K562 (cell line): ENCODE results near the gene BARD1. TPM values are rescaled to one million over a fixed set of nuclear protein-coding genes. Genes with fewer than 3 reads are reported as not detected.

Experiments
- ATAC-seq: fragments of 200-7000 bp; cut with Tn5 transposase; 3 replicates; pipeline ENCODE4 v1.9.1; 2020; ENCODE audit warnings: moderate library complexity
- BruUV-seq: library from RNA; stranded (reverse); fragments of 400-500 nt; replicated peaks from 2 replicates; lab custom pipeline; 2021; lab: Mats Ljungman, UMichigan
- CTCF ChIA-PET: fragments of 300-600 bp; formaldehyde crosslinking; extraction: SDS; loops from one replicate; lab custom pipeline; 2021; ENCODE audit warnings: low intra/inter-chr PET ratio; lab: Yijun Ruan, JAX
- POLR2A ChIA-PET: fragments of 300-600, 350-650 bp; sonication (Branson Sonifier 250); formaldehyde crosslinking; extraction: SDS; loops from one replicate; lab custom pipeline; 2021; ENCODE audit warnings: antibody characterized with exemption, inconsistent platforms; lab: Yijun Ruan, JAX
- DNase-seq, 4 experiments: peaks; one replicate each; pipeline versions ENCODE4 v3.0.0 to v3.0.0-alpha.2; 2011 to 2018; ENCODE audit warnings: low spot score in 3 of 4, mixed read lengths in 3 of 4; ENCODE audit errors: extremely low read depth in 1 of 4
- FAIRE-seq: peaks from 2 replicates; lab custom pipeline; 2011; peaks lifted over from hg19 to GRCh38; lab: Jason Lieb, UNC
- H2AFZ ChIP-seq: 2 replicates; pipeline ENCODE4 v1.6.0; 2011; ENCODE audit warnings: low read depth, low read length, control low read depth, inconsistent platforms
- H3K27ac ChIP-seq: fragments of 200-600 bp; 3 replicates; pipeline ENCODE4 v1.8.0; 2011; ENCODE audit warnings: low read depth, mild to moderate bottlenecking, control low read depth, inconsistent platforms, low read length, moderate library complexity, mixed read lengths; ENCODE audit errors: extremely low read depth
- H3K27me3 ChIP-seq, 2 experiments: fragments of 300-600 bp in 1 of 2; 2 replicates in 1 of 2; 3 replicates in 1 of 2; pipeline versions ENCODE4 v1.6.0 to v1.8.0; 2011; ENCODE audit warnings: inconsistent platforms in 2 of 2, low read length in 2 of 2, mild to moderate bottlenecking in 1 of 2, mixed read lengths in 1 of 2, moderate library complexity in 1 of 2; ENCODE audit not compliant: control insufficient read depth in 2 of 2, insufficient read depth in 2 of 2
- H3K36me3 ChIP-seq: fragments of 300-600 bp; 3 replicates; pipeline ENCODE4 v1.8.0; 2011; ENCODE audit warnings: mild to moderate bottlenecking, low read length, inconsistent platforms; ENCODE audit not compliant: control insufficient read depth, insufficient read depth
- H3K4me1 ChIP-seq, 2 experiments: fragments of 200-600 bp in 1 of 2; replicated peaks in 1 of 2; 2 replicates in 1 of 2; 3 replicates in 1 of 2; pipeline versions ENCODE4 v1.5.1 to v1.8.0; 2011; ENCODE audit warnings: inconsistent platforms in 2 of 2, low read length in 2 of 2, mild to moderate bottlenecking in 1 of 2, mixed read lengths in 1 of 2, moderate library complexity in 1 of 2; ENCODE audit not compliant: control insufficient read depth in 2 of 2, insufficient read depth in 2 of 2
- H3K4me2 ChIP-seq: 2 replicates; pipeline ENCODE4 v1.6.1; 2011; ENCODE audit warnings: low read length, control low read depth, inconsistent platforms, mixed read lengths; ENCODE audit not compliant: insufficient read depth
- H3K4me3 ChIP-seq: fragments of 200-600 bp; sonication (generic), shearing (Covaris generic); 2 replicates; pipeline ENCODE4 v1.5.1; 2016; ENCODE audit warnings: control low read depth, inconsistent platforms
- H3K79me2 ChIP-seq: fragments of 200-600 bp; 3 replicates; pipeline ENCODE4 v1.8.0; 2011; ENCODE audit warnings: low read length, inconsistent platforms; ENCODE audit not compliant: control insufficient read depth, insufficient read depth
- H3K9ac ChIP-seq, 2 experiments: 2 replicates each; pipeline versions ENCODE4 v1.6.0 to v1.6.1; 2011; ENCODE audit warnings: low read depth in 2 of 2, low read length in 2 of 2, control low read depth in 1 of 2, inconsistent platforms in 1 of 2, mild to moderate bottlenecking in 1 of 2, mixed read lengths in 1 of 2; ENCODE audit not compliant: insufficient read depth in 1 of 2
- H3K9me1 ChIP-seq: one replicate; pipeline ENCODE4 v1.6.0; 2011; ENCODE audit warnings: inconsistent platforms, mild to moderate bottlenecking, low read length, moderate library complexity; ENCODE audit not compliant: control insufficient read depth, insufficient read depth
- H3K9me3 ChIP-seq: replicated peaks from 2 replicates; pipeline ENCODE4 v1.5.1; 2011; ENCODE audit warnings: low read depth, low read length, inconsistent platforms; ENCODE audit not compliant: control insufficient read depth, insufficient read depth
- H4K20me1 ChIP-seq: replicated peaks from 2 replicates; pipeline ENCODE4 v1.6.1; 2011; ENCODE audit warnings: low read length, inconsistent platforms, mixed read lengths; ENCODE audit not compliant: control insufficient read depth, insufficient read depth
- HDAC1 ChIP-seq, 2 experiments: fragments of 450-650 bp; IDR thresholded peaks; 2 replicates each; pipeline ENCODE4 v1.6.1; 2016 to 2017; ENCODE audit warnings: inconsistent platforms in 1 of 2, mild to moderate bottlenecking in 1 of 2, moderate library complexity in 1 of 2
- HDAC2 ChIP-seq: fragments of 450-650 bp; IDR thresholded peaks from 2 replicates; pipeline ENCODE4 v1.6.1; 2016; ENCODE audit warnings: mild to moderate bottlenecking
- MTA1 ChIP-seq: fragments of 450-650 bp; IDR thresholded peaks from 2 replicates; pipeline ENCODE4 v1.6.1; 2017; ENCODE audit warnings: borderline replicate concordance
- MYBL2 ChIP-seq, 2 experiments: fragments of 450-650 bp in 1 of 2; sonication (generic) in 1 of 2; formaldehyde crosslinking in 1 of 2; IDR thresholded peaks; 2 replicates each; pipeline versions ENCODE4 v1.6.1 to v1.8.1; 2017 to 2022; ENCODE audit warnings: borderline replicate concordance in 1 of 2, inconsistent platforms in 1 of 2, low read depth in 1 of 2, mild to moderate bottlenecking in 1 of 2, missing genetic modification reagents in 1 of 2, moderate library complexity in 1 of 2
- STAT6 ChIP-seq: sonication (generic); formaldehyde crosslinking; IDR thresholded peaks from 2 replicates; pipeline ENCODE4 v1.8.1; 2023; ENCODE audit warnings: mild to moderate bottlenecking, missing genetic modification reagents
- ZNF79 ChIP-seq: fragments of 250-450 bp; sonication (Bioruptor Pico); IDR thresholded peaks from 2 replicates; pipeline ENCODE4 v1.4.0; 2020; ENCODE audit warnings: low read depth, mild to moderate bottlenecking, moderate library complexity
- WGBS: fragments of 100-300 bp; shearing (Covaris generic); methylation state at CpG from one replicate; pipeline ENCODE4 v1.1.6; 2016; ENCODE audit warnings: low coverage, mixed read lengths; ENCODE audit not compliant: insufficient coverage; ENCODE audit errors: missing lambda C conversion rate; 5-methylcytosine and 5-hydroxymethylcytosine counted together
- in situ Hi-C: fragments of 300-500 bp; cut with MboI; formaldehyde crosslinking; loops from 4 replicates; pipeline ENCODE4 v1.15.0; 2018; ENCODE audit warnings: inconsistent platforms, mixed read lengths
- intact Hi-C: fragments of 100-400 bp; cut with micrococcal nuclease; formaldehyde crosslinking; loops from 2 replicates; pipeline ENCODE4 v1.14.2; 2022
- polyA plus RNA-seq, 8 experiments: library from polyadenylated mRNA; depleted of rRNA in 4 of 8; stranded (reverse) in 5 of 8; unstranded in 3 of 8; fragments of >200 nt; fragmentation: Nextera tagmentation in 2 of 8; fragmentation: Illumina TruSeq in 1 of 8; extraction: Ambion mirVana in 2 of 8; extraction: Trizol in 1 of 8; gene quantifications; 2 replicates each; pipeline versions ENCODE4 v1.2.1 to v1.2.3, GENCODE V29; 2011 to 2014; ENCODE audit warnings: inconsistent platforms in 1 of 8, missing spikeins in 1 of 8
- total RNA-seq, 7 experiments: library from RNA; depleted of rRNA in 6 of 7; stranded (reverse); fragments of >200 nt in 6 of 7; fragmentation: Illumina TruSeq in 2 of 7; extraction: Trizol in 2 of 7; gene quantifications; 2 replicates each; pipeline versions ENCODE4 v1.2.1 to v1.2.3, GENCODE V29; 2011 to 2021; ENCODE audit warnings: low replicate concordance in 1 of 7
- TF ChIP-seq, protein P1 (sequence below): fragments of 450-650 bp; IDR thresholded peaks from 2 replicates; pipeline ENCODE4 v1.7.0; 2016; ENCODE audit warnings: borderline replicate concordance

Gene BARD1
- total and polyA plus RNA-seq, 9 of the 15 experiments (the other 6 are each of a cell fraction or from before 2014, with no cell fraction given) = 6.3 to 18.9 (median 11.3) TPM

DNA sequence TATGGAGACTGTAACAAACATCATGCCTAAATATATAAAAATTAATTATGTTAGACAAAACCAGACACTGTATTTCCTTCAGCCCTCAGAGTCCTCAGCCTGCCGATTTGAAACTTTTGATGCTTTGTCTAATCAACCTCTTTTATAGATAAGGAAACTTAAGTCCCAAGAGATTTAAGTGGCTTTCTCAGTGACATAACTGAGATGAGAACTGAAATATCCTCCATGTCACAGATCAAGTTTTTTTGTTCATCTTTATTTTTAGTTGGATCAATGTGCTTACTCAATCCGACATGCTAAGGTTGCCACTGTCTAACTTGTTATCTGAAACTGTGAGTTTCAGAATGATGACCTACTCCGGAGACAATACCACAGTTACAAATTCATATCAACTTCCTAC, 72.3 kb downstream of the BARD1 start:
- no peak overlapping the region for H3K27ac ChIP-seq
- no peaks in the 10 kb centered on the region for H3K9me1 ChIP-seq
- H3K4me2 ChIP-seq = no peak overlapping the region
- H3K4me1 ChIP-seq = no peaks in the 10 kb centered on the region
- WGBS = 88% methylated on average over 3 of the region's 3 CpGs
- DNase-seq = no peak
- no peak overlapping the region for H3K4me3 ChIP-seq
- no peak overlapping the region for H3K9ac ChIP-seq
- ATAC-seq = no peak
- no peaks in the 10 kb centered on the region for H3K79me2 ChIP-seq
- H3K27me3 ChIP-seq = no peaks in the 10 kb centered on the region
- H4K20me1 ChIP-seq = no peaks in the 10 kb centered on the region
- BruUV-seq = no TSS peak
- CTCF ChIA-PET = no interaction called here
- in situ Hi-C loops = no loop called here
- no peak overlapping the region for H2AFZ ChIP-seq
- no peak for TF ChIP-seq HDAC1 (IDR thresholded peaks at IDR 0.05)
- TF ChIP-seq HDAC2 = no peak
- no peak for TF ChIP-seq MYBL2 (IDR thresholded peaks at IDR 0.05; ENCODE audit: low read depth)
- TF ChIP-seq MYBL2 (CRISPR knock-in tag; IDR thresholded peaks at IDR 0.05; ENCODE audit: borderline replicate concordance) = no peak
- no peak for TF ChIP-seq ZNF79 (CRISPR knock-in tag)
- TF ChIP-seq MTA1 = no peak
- TF ChIP-seq STAT6 = no peak
- TF ChIP-seq, protein P1, sequence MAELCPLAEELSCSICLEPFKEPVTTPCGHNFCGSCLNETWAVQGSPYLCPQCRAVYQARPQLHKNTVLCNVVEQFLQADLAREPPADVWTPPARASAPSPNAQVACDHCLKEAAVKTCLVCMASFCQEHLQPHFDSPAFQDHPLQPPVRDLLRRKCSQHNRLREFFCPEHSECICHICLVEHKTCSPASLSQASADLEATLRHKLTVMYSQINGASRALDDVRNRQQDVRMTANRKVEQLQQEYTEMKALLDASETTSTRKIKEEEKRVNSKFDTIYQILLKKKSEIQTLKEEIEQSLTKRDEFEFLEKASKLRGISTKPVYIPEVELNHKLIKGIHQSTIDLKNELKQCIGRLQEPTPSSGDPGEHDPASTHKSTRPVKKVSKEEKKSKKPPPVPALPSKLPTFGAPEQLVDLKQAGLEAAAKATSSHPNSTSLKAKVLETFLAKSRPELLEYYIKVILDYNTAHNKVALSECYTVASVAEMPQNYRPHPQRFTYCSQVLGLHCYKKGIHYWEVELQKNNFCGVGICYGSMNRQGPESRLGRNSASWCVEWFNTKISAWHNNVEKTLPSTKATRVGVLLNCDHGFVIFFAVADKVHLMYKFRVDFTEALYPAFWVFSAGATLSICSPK = no peak
- no peak for FAIRE-seq
- intact Hi-C loops = no loop called here
- POLR2A ChIA-PET = no interaction called here
- no peaks in the 10 kb centered on the region for H3K9me3 ChIP-seq
- H3K36me3 ChIP-seq = peaks cover 9% of the 10 kb centered on the region; the same call in 1 of the 3 replicates
